HG03521 (cell line): ENCODE results near the gene P2RX2.
"Not testable (repeated sequence)": the region's sequence is repeated elsewhere in the genome, so short reads cannot be mapped to it uniquely, and the experiment has no call there.

ENCODE experiments used
- ATAC-seq: cut with Tn5 transposase; IDR thresholded peaks from one replicate; pipeline ENCODE4 v1.9.1; 2021; ENCODE audit warnings: mild to moderate bottlenecking, moderate library complexity; ENCODE audit not compliant: unreplicated experiment

P2RX2 gene

GRCh38 chr12:132583411-132583710, 35.2 kb upstream of the P2RX2 start:
- ATAC-seq, result no peak

GRCh38 chr12:132583736-132584135, 34.8 kb upstream of the P2RX2 start:
- no peak for ATAC-seq

GRCh38 chr12:132584429-132584828, 34.1 kb upstream of the P2RX2 start:
- no peak for ATAC-seq

GRCh38 chr12:132585177-132585576, 33.4 kb upstream of the P2RX2 start:
- ATAC-seq, result no peak

- no peak for ATAC-seq
Observed at GRCh38 chr12:132586929-132587328, 31.6 kb upstream of the P2RX2 start.

- ATAC-seq, result no peak
Observed at GRCh38 chr12:132587781-132588180, 30.8 kb upstream of the P2RX2 start.

- no peak for ATAC-seq
Observed at GRCh38 chr12:132588319-132588718, 30.3 kb upstream of the P2RX2 start.

- no peak for ATAC-seq
Observed at GRCh38 chr12:132588821-132589669, 29.5 kb upstream of the P2RX2 start.

- no peak for ATAC-seq
Observed at GRCh38 chr12:132591107-132591935, 27.3 kb upstream of the P2RX2 start.

GRCh38 chr12:132592282-132592970, 26.1 kb upstream of the P2RX2 start:
- ATAC-seq, result no peak

- no peak for ATAC-seq
Observed at GRCh38 chr12:132593071-132593470, 25.5 kb upstream of the P2RX2 start.

GRCh38 chr12:132593521-132593920, 25.1 kb upstream of the P2RX2 start:
- ATAC-seq, result no peak

- ATAC-seq, result no peak
Observed at GRCh38 chr12:132593938-132594358, 24.6 kb upstream of the P2RX2 start.

- no peak for ATAC-seq
Observed at GRCh38 chr12:132595183-132595582, 23.4 kb upstream of the P2RX2 start.

GRCh38 chr12:132596016-132596415, 22.6 kb upstream of the P2RX2 start:
- no peak for ATAC-seq

- ATAC-seq, result no peak
Observed at GRCh38 chr12:132597333-132598316, 21.0 kb upstream of the P2RX2 start.

GRCh38 chr12:132599502-132599901, 19.1 kb upstream of the P2RX2 start:
- ATAC-seq, result not testable (repeated sequence)

- no peak for ATAC-seq
Observed at GRCh38 chr12:132600048-132601032, 18.2 kb upstream of the P2RX2 start.
